Uterus (tissue), 2 donors: ENCODE measurements around the gene CPED1.

Source experiments
- CTCF ChIP-seq, 4 experiments: fragments of 200-600 bp in 2 of 4; fragments of 450-650 bp in 2 of 4; sonication (generic) in 2 of 4; IDR thresholded peaks; one replicate each; pipeline ENCODE4 v1.5.1; 2016 to 2019; ENCODE audit warnings: antibody characterized with exemption in 4 of 4, mild to moderate bottlenecking in 2 of 4, moderate library complexity in 1 of 4
- POLR2A ChIP-seq, 2 donors: fragments of 450-650 bp; IDR thresholded peaks; one replicate each; pipeline ENCODE4 v1.6.1; 2016; ENCODE audit warnings: antibody characterized with exemption in 2 of 2, mild to moderate bottlenecking in 1 of 2, moderate library complexity in 1 of 2

GRCh38 chr7:121237601-121238000, 249.1 kb downstream of the CPED1 start:
- TF ChIP-seq CTCF (IDR thresholded peaks at IDR 0.05) (no peak), POLR2A (IDR thresholded peaks at IDR 0.05) (no peak)
